K562 (cell line): ENCODE data around the gene PLCL1. TPM values are rescaled to one million over a fixed set of nuclear protein-coding genes. Genes with fewer than 3 reads are reported as not detected.

Experiments
- DMBX1 ChIP-seq: fragments of 250-450 bp; sonication (Bioruptor Pico); IDR thresholded peaks from 2 replicates; pipeline ENCODE4 v1.8.0; 2022; ENCODE audit warnings: inconsistent platforms, mild to moderate bottlenecking, moderate library complexity, borderline replicate concordance
- FOSL1 ChIP-seq: fragments of 200-800 bp; sonication (Bioruptor generic); conservative IDR thresholded peaks from 2 replicates; pipeline ENCODE4 v1.6.1; 2016; ENCODE audit warnings: missing genetic modification characterization, missing compliant biosample characterization
- JUNB ChIP-seq: fragments of 450-650 bp; formaldehyde crosslinking; conservative IDR thresholded peaks from 2 replicates; pipeline ENCODE4 v1.4.0; 2020; ENCODE audit warnings: mild to moderate bottlenecking
- KAT2B ChIP-seq: IDR thresholded peaks from one replicate; pipeline ENCODE4 v1.6.1; 2012; ENCODE audit warnings: low read depth, mild to moderate bottlenecking, control low read depth, inconsistent platforms, low read length, moderate library complexity
- NFIC ChIP-seq: fragments of 450-650 bp; IDR thresholded peaks from 2 replicates; pipeline ENCODE4 v1.6.1; 2017; ENCODE audit warnings: mild to moderate bottlenecking, inconsistent platforms
- OTX1 ChIP-seq: fragments of 450-650 bp; formaldehyde crosslinking; IDR thresholded peaks from 2 replicates; pipeline ENCODE4 v1.4.0; 2022; ENCODE audit warnings: mild to moderate bottlenecking
- RCOR1 ChIP-seq, 2 experiments: IDR thresholded peaks; 2 replicates each; pipeline ENCODE4 v1.6.1; 2012; ENCODE audit warnings: low read depth in 2 of 2, low read length in 2 of 2, borderline replicate concordance in 1 of 2, improper control_type of control experiment in 1 of 2
- TFAP4 ChIP-seq: sonication (generic); formaldehyde crosslinking; IDR thresholded peaks from 2 replicates; pipeline ENCODE4 v1.8.0; 2022; ENCODE audit warnings: missing genetic modification reagents, mild to moderate bottlenecking, moderate library complexity, borderline replicate concordance
- TRIM24 ChIP-seq, 2 experiments: fragments of 450-650 bp; IDR thresholded peaks; 2 replicates each; pipeline ENCODE4 v1.6.1; 2016
- YY1 ChIP-seq, 3 experiments: IDR thresholded peaks; 2 replicates each; pipeline ENCODE4 v1.6.1; 2011; ENCODE audit warnings: low read length in 2 of 3, mild to moderate bottlenecking in 2 of 3, moderate library complexity in 2 of 3, borderline replicate concordance in 1 of 3, control low read depth in 1 of 3, low read depth in 1 of 3; ENCODE audit not compliant: insufficient read depth in 3 of 3, insufficient replicate concordance in 2 of 3, control insufficient read depth in 1 of 3, insufficient read length in 1 of 3; ENCODE audit errors: extremely low read depth in 1 of 3
- ZMIZ1 ChIP-seq, 2 experiments: fragments of 150-350 bp in 1 of 2; IDR thresholded peaks; 2 replicates each; pipeline ENCODE4 v1.6.1; 2012 to 2016; ENCODE audit warnings: low read depth in 2 of 2, low read length in 2 of 2, mild to moderate bottlenecking in 1 of 2, moderate library complexity in 1 of 2
- ZNF316 ChIP-seq: fragments of 450-650 bp; IDR thresholded peaks from 2 replicates; pipeline ENCODE4 v1.6.1; 2016
- ZNF41 ChIP-seq: fragments of 250-450 bp; sonication (Bioruptor Pico); conservative IDR thresholded peaks from 2 replicates; pipeline ENCODE4 v1.4.0; 2020; ENCODE audit warnings: mild to moderate bottlenecking
- ZNF785 ChIP-seq: fragments of 250-450 bp; sonication (Bioruptor Pico); IDR thresholded peaks from 2 replicates; pipeline ENCODE4 v1.4.0; 2020; ENCODE audit warnings: mild to moderate bottlenecking
- polyA plus RNA-seq, 8 experiments: library from polyadenylated mRNA; depleted of rRNA in 4 of 8; stranded (reverse) in 5 of 8; unstranded in 3 of 8; fragments of >200 nt; fragmentation: Nextera tagmentation in 2 of 8; fragmentation: Illumina TruSeq in 1 of 8; extraction: Ambion mirVana in 2 of 8; extraction: Trizol in 1 of 8; gene quantifications; 2 replicates each; pipeline versions ENCODE4 v1.2.1 to v1.2.3, GENCODE V29; 2011 to 2014; ENCODE audit warnings: inconsistent platforms in 1 of 8, missing spikeins in 1 of 8
- total RNA-seq, 7 experiments: library from RNA; depleted of rRNA in 6 of 7; stranded (reverse); fragments of >200 nt in 6 of 7; fragmentation: Illumina TruSeq in 2 of 7; extraction: Trizol in 2 of 7; gene quantifications; 2 replicates each; pipeline versions ENCODE4 v1.2.1 to v1.2.3, GENCODE V29; 2011 to 2021; ENCODE audit warnings: low replicate concordance in 1 of 7
- TF ChIP-seq, protein P1 (sequence below): IDR thresholded peaks from 2 replicates; pipeline ENCODE4 v1.6.1; 2014; ENCODE audit warnings: antibody characterized with exemption
- TF ChIP-seq, protein P2 (sequence below): fragments of 450-650 bp; IDR thresholded peaks from 2 replicates; pipeline ENCODE4 v1.6.1; 2016

Gene PLCL1
- total and polyA plus RNA-seq, 9 of the 15 experiments (the other 6 are each of a cell fraction or from before 2014, with no cell fraction given): 2.0 to 17.7 (median 8.6) TPM

- peak; percentile 99 for TF ChIP-seq FOSL1 (tag)
- TF ChIP-seq ZNF316: peak; percentile 84
- peak; percentile 64 to 86; a peak in 3 of 4 replicates for TF ChIP-seq TRIM24 (IDR thresholded peaks at IDR 0.05)
- peak in 1 of 2 experiments; percentile 95; a peak in 2 of 4 replicates for TF ChIP-seq ZMIZ1 (IDR thresholded peaks at IDR 0.05; ENCODE audit: low read depth in 2 of 2, low read length in 2 of 2)
- peak in 1 of 3 experiments; percentile 21 for TF ChIP-seq YY1 (IDR thresholded peaks at IDR 0.05; ENCODE audit: borderline replicate concordance in 1 of 3, control insufficient read depth in 1 of 3, extremely low read depth in 1 of 3, insufficient read depth in 3 of 3, insufficient read length in 1 of 3, insufficient replicate concordance in 2 of 3, low read depth in 1 of 3, low read length in 2 of 3)
- no peak for TF ChIP-seq JUNB (CRISPR knock-in tag)
- TF ChIP-seq ZNF785 (CRISPR knock-in tag): no peak
- TF ChIP-seq ZNF41 (CRISPR knock-in tag): peak; percentile 38; the same call in 1 of the 2 replicates
- TF ChIP-seq KAT2B: no peak
- TF ChIP-seq TFAP4: peak; percentile 66; the same call in 1 of the 2 replicates
- no peak for TF ChIP-seq OTX1 (CRISPR knock-in tag)
- peak; percentile 46 for TF ChIP-seq NFIC
- TF ChIP-seq, protein P1, sequence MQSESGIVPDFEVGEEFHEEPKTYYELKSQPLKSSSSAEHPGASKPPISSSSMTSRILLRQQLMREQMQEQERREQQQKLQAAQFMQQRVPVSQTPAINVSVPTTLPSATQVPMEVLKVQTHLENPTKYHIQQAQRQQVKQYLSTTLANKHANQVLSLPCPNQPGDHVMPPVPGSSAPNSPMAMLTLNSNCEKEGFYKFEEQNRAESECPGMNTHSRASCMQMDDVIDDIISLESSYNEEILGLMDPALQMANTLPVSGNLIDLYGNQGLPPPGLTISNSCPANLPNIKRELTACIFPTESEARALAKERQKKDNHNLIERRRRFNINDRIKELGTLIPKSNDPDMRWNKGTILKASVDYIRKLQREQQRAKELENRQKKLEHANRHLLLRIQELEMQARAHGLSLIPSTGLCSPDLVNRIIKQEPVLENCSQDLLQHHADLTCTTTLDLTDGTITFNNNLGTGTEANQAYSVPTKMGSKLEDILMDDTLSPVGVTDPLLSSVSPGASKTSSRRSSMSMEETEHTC: peak; percentile 60; the same call in 1 of the 2 replicates
- peak; percentile 26; the same call in 1 of the 2 replicates for TF ChIP-seq DMBX1
- peak in 1 of 2 experiments; percentile 61; a peak in 1 of 4 replicates for TF ChIP-seq RCOR1 (IDR thresholded peaks at IDR 0.05; ENCODE audit: borderline replicate concordance in 1 of 2, low read depth in 2 of 2, low read length in 2 of 2)
- TF ChIP-seq, protein P2, sequence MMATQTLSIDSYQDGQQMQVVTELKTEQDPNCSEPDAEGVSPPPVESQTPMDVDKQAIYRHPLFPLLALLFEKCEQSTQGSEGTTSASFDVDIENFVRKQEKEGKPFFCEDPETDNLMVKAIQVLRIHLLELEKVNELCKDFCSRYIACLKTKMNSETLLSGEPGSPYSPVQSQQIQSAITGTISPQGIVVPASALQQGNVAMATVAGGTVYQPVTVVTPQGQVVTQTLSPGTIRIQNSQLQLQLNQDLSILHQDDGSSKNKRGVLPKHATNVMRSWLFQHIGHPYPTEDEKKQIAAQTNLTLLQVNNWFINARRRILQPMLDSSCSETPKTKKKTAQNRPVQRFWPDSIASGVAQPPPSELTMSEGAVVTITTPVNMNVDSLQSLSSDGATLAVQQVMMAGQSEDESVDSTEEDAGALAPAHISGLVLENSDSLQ: peak; percentile 53
These were observed 124.9 kb downstream of the PLCL1 start (continued) for GRCh38 chr2:197929008-197929885.
